GM21717 (cell line): ENCODE data around the gene TTC7B.
"Not testable (repeated sequence)": the region's sequence is repeated elsewhere in the genome, so short reads cannot be mapped to it uniquely, and the experiment has no call there.

Experiments
- ATAC-seq: cut with Tn5 transposase; IDR thresholded peaks from one replicate; pipeline ENCODE4 v1.9.1; 2021; ENCODE audit warnings: mild to moderate bottlenecking, moderate library complexity; ENCODE audit not compliant: unreplicated experiment

Gene TTC7B

GRCh38 chr14:90536511-90537191 is 279.6 kb downstream of the TTC7B start:
- ATAC-seq, result no peak

GRCh38 chr14:90536092-90536491 is 280.1 kb downstream of the TTC7B start:
- ATAC-seq, result no peak

DNA sequence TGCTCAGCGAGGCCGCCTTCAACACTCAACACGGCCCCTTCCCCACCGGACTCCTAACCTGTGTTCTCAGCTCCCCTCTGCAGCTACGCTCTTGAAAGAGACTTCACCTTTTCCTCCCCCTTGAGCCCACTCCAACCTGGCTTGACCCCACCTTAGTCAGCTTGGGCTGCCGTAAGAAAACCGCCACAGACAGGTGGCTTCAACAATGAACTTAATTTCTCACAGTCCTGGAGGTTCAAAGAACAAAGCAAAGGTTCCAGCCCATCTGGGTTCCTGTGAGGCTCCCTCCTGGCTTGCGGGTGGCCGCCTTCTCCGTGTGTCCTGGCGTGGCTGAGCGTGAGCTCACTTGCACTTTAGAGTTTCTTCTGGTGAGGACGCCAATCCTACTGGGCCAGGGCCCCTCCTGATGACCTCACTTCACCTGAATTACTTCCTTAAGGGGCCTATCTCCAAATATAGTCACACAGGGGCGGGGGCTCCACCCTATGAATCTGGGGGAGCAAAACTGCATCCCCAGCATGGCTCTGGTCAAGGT is 280.6 kb downstream of the TTC7B start:
- ATAC-seq, result no peak

GRCh38 chr14:90534838-90535555 is 281.2 kb downstream of the TTC7B start:
- ATAC-seq, result no peak

DNA sequence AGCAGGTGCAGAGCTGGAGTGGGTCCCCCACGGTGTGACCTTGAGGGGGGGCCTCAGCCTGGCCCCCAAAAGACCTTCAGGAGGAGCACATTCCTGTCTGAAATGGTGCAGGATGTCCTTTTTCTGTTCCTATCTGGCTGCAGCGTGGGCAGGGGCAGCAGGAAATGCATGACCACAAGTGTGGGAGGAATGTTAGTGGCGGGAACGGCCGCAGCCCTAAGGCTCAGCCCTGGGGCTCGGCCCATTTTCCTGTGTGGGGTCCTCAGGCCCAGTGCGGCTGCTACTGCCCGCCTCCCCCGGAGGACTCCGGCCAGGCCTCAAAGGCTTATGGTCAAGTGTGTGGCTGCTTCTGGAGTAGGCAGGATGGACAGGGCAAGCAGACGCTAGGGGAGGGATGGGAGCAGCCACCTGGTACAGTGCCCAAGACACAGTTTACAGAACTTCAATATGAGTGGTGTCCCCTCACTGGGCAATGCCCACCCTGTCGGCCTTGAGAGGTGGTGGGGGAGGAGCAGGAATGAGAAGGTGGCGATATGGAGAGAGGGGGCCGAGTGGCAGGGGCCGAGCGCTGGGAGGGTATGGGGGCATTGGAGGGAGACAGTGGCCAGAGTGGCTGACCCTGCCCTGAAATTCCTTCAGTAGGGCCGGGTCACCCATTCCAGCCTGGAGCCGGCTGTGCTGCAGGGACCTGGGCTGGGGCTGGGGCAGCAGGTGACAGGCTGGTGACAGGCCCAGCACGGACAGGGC is 282.0 kb downstream of the TTC7B start:
- ATAC-seq, result no peak

GRCh38 chr14:90533591-90534021 is 282.6 kb downstream of the TTC7B start:
- ATAC-seq, result no peak

- no peak for ATAC-seq
Observed at GRCh38 chr14:90532826-90533525, 283.3 kb downstream of the TTC7B start.

GRCh38 chr14:90531497-90531896 is 284.7 kb downstream of the TTC7B start:
- no peak for ATAC-seq

DNA sequence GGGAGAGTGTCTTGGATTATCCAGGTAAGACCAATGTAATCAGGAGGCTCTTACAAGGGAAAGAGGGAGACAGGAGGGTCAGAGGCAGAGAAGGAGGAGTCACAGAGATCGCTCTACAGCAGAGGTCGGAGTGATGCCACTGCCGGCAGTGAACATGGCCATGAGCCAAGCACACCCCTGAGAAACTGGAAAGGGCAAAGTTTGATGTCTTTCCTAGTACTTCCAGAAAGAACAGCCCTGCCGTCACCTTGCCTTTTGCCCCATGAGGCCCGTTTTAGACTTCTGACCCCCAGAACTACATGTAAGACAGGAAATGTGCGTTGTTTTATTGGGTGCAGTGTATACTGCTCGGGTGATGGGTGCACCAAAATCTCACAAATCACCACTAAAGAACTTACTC is 285.7 kb downstream of the TTC7B start:
- no peak for ATAC-seq

- no peak for ATAC-seq
Observed at GRCh38 chr14:90527978-90528377, 288.3 kb downstream of the TTC7B start.

DNA sequence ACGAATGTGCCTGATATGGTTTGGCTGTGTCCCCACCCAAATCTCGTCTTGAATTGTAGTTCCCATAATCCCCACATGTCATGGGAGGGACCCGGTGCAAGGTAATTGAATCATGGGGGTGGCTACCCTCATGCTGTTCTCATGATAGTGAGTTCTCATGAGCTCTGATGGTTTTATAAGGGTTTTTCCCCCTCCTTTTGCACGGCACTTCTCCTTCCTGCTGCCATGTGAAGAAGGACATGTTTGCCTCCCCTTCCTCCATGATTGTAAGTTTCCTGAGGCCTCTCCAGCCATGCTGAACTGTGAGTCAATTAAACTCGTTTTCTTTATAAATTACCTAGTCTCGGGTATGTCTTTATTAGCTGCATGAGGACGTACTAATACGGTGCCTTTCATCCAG is 289.7 kb downstream of the TTC7B start:
- ATAC-seq, result not testable (repeated sequence)

DNA sequence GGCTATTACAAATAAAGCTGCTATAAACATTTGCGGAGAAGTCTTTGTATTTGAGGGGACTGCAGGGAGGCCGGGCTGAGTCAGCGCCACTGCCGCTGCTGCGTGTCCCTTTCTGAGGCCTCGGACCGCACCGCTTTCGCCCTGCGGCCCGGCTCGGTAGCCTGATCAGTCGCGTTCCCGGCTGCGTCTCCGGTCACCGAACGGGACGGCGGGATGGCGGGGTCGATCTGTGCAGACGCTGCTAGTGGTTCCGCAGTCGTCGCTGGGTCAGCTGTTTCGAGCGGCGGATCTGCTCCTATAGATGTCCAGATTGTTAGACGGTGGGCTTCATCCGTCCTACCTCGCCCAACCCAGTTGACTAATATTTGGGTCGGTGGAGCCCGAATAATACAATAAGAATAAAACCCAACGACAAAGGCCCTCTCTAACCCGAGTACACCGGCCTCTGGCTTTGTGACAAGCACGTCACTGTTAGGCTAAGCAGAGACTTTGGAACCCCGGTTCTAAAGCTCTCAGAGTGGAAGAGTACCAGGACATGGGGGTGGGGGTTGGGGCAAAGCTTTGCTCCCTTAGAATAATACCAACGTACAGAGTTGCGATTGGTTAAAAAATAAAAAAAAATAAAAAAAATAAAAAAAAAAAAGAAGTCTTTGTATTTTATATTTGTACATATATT is 290.7 kb downstream of the TTC7B start:
- not testable (repeated sequence) for ATAC-seq

GRCh38 chr14:90523961-90524875 is 292.0 kb downstream of the TTC7B start:
- ATAC-seq, result no peak

DNA sequence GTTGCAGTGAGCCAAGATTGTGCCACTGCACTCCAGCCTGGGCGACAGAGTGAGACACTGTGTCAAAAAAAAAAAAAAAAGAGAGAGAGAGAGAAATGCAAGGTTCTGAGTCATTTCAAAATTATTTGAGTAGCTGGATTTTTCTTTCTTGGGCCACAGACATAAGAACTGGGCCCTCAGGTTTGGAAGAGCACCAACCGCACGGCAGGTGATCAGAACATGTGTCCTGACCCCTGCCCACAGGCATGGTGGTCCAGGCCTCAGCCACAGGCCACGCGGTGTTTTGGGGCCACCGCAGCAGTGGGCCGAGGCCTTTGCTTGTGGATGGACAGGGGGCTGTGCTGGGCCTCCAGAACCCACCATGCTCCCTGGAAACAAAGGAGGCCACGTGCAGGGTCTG is 292.7 kb downstream of the TTC7B start:
- no peak for ATAC-seq

GRCh38 chr14:90522571-90523191 is 293.5 kb downstream of the TTC7B start:
- no peak for ATAC-seq

DNA sequence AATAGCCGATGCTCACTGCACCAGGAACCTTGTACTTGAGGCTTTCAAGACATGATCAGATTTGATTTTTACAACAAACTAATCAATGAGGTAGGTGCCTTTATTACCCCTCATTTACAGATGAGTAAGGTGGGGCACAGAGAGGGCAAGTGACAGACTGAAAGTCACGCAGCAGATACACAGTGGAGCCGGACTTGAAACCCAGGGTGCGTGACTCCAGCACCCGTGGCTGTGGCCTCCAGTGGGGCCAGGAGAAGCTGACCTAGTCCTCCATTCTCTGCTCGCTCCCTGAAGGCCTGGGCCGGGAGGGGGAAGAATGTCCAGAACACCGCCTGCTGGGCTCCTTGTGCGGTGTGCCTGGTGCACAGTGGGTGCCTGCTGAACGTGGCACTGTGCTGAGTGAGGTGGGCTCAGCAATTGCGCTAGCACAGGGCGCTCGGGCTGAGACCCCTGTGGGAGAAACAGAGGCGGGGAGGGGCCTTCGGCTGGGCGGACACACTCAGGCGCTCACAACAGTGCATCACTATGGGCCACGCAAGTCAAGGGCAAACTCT is 294.2 kb downstream of the TTC7B start:
- ATAC-seq, result no peak

GRCh38 chr14:90521084-90521929 is 294.9 kb downstream of the TTC7B start:
- ATAC-seq, result no peak

DNA sequence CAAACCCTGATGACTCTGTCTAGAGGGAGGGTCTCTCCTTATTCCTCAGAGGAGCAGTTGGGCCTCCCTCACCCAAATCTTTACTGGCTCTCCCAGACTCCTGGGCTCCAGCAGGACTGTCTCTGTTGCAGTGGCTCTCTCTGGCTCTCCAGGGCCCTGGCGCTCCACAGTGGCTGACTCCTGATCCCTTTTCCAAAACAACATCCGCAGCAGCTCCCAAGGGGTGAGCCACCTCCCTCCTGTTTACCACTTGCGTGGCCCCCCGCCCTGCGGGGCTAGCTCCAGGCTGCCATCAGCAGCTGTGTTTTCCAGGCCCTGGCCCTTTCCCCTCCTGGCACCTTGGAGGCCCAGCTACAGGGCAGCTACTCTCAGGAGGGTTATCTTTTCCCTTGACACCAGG is 295.9 kb downstream of the TTC7B start:
- ATAC-seq, result no peak
